Left ventricle myocardium inferior (tissue), 1 donor: Measurements from ENCODE around the gene MAPK8IP3. TPM values are rescaled to one million over a fixed set of nuclear protein-coding genes. Genes with fewer than 3 reads are reported as not detected.

Experiments
- DNase-seq: peaks from one replicate; pipeline ENCODE4 v3.0.0-alpha.2; 2020
- H3K27ac ChIP-seq: fragments of 200-600 bp; replicated peaks from 2 replicates; pipeline ENCODE4 v1.8.0; 2021
- H3K27me3 ChIP-seq: fragments of 200-600 bp; 2 replicates; pipeline ENCODE4 v1.8.0; 2021; ENCODE audit warnings: low read depth
- H3K36me3 ChIP-seq: fragments of 200-600 bp; 2 replicates; pipeline ENCODE4 v1.8.0; 2021
- H3K4me1 ChIP-seq: fragments of 200-600 bp; 2 replicates; pipeline ENCODE4 v1.8.0; 2021
- H3K4me3 ChIP-seq: fragments of 200-600 bp; 2 replicates; pipeline ENCODE4 v1.8.0; 2021; ENCODE audit warnings: mild to moderate bottlenecking, moderate library complexity
- H3K9me3 ChIP-seq: fragments of 200-600 bp; replicated peaks from 2 replicates; pipeline ENCODE4 v1.8.0; 2021
- CTCF ChIP-seq: fragments of 200-600 bp; IDR thresholded peaks from 2 replicates; pipeline ENCODE4 v1.8.0; 2021; ENCODE audit warnings: antibody characterized with exemption, mild to moderate bottlenecking, borderline replicate concordance
- intact Hi-C: fragments of 100-400 bp; cut with micrococcal nuclease; formaldehyde crosslinking; loops from one replicate; pipeline ENCODE4 v1.11.0; 2022
- total RNA-seq: library from RNA; stranded (reverse); fragmentation: NEBNext Ultra II Directional; extraction: Animal tissue kit (Norgen Biotek cat#: 25700); gene quantifications from one replicate; pipeline ENCODE4 v1.2.1, GENCODE V29; 2021
- donor health status: DM: no; HTN: yes; CAD: no; lungs with severe emphysema.

The MAPK8IP3 gene
- total RNA-seq, 1 donor from 2014 or later: 56.0 TPM

GRCh38 chr16:1723450-1724147 is 17.6 kb downstream of the MAPK8IP3 start:
- Histone ChIP-seq H3K36me3 (peaks cover 40% of the 10 kb centered on the region), H3K27ac (peak overlapping the region; percentile 67), H3K4me1 (peaks cover 48% of the 10 kb centered on the region), H3K9me3 (no peaks in the 10 kb centered on the region), H3K27me3 (no peaks in the 10 kb centered on the region), H3K4me3 (no peak overlapping the region)
- intact Hi-C loops: no loop called here
- peak; percentile 83 for TF ChIP-seq CTCF
- no peak for DNase-seq

GRCh38 chr16:1724491-1724890 is 18.5 kb downstream of the MAPK8IP3 start:
- intact Hi-C loops: no loop called here
- Histone ChIP-seq H3K27me3 (no peaks in the 10 kb centered on the region), H3K36me3 (peaks cover 48% of the 10 kb centered on the region), H3K4me1 (peaks cover 39% of the 10 kb centered on the region), H3K4me3 (no peak overlapping the region), H3K27ac (no peak overlapping the region), H3K9me3 (no peaks in the 10 kb centered on the region)
- TF ChIP-seq CTCF: no peak
- DNase-seq: no peak

GRCh38 chr16:1726661-1727502 is 20.9 kb downstream of the MAPK8IP3 start:
- Histone ChIP-seq H3K9me3 (no peaks in the 10 kb centered on the region), H3K27ac (no peak overlapping the region), H3K4me3 (no peak overlapping the region), H3K4me1 (peaks cover 25% of the 10 kb centered on the region), H3K27me3 (no peaks in the 10 kb centered on the region), H3K36me3 (peaks cover 65% of the 10 kb centered on the region)
- TF ChIP-seq CTCF: no peak
- intact Hi-C loops: no loop called here
- no peak for DNase-seq

- Histone ChIP-seq H3K9me3 (no peaks in the 10 kb centered on the region), H3K27me3 (no peaks in the 10 kb centered on the region), H3K4me3 (no peak overlapping the region), H3K27ac (no peak overlapping the region), H3K36me3 (peaks cover 76% of the 10 kb centered on the region), H3K4me1 (peaks cover 15% of the 10 kb centered on the region)
- TF ChIP-seq CTCF: no peak
- intact Hi-C loops: no loop called here
- DNase-seq: no peak
Observed at GRCh38 chr16:1727651-1728624, 21.9 kb downstream of the MAPK8IP3 start.

- DNase-seq: no peak
- H3K4me1 ChIP-seq: peaks cover 4% of the 10 kb centered on the region
- no peaks in the 10 kb centered on the region for H3K9me3 ChIP-seq
- no peak overlapping the region for H3K27ac ChIP-seq
- no peak overlapping the region for H3K4me3 ChIP-seq
- no peak for TF ChIP-seq CTCF
- no peaks in the 10 kb centered on the region for H3K27me3 ChIP-seq
- H3K36me3 ChIP-seq: peaks cover 87% of the 10 kb centered on the region
- intact Hi-C loops: no loop called here
Observed at GRCh38 chr16:1729026-1729425, 23.0 kb downstream of the MAPK8IP3 start.
